Activated T-cell treated with anti-CD3 and anti-CD28 coated beads for 48 hours (primary cell): Measurements from ENCODE around the gene UMODL1.

ENCODE experiments used
- DNase-seq: peaks from one replicate; pipeline ENCODE4 v3.0.0-alpha.2; 2020; ENCODE audit warnings: low read depth

Gene UMODL1

GRCh38 chr21:42038826-42039425 is 32.2 kb upstream of the UMODL1 start:
- DNase-seq, result no peak

GRCh38 chr21:42039470-42039901 is 31.6 kb upstream of the UMODL1 start:
- no peak for DNase-seq

- no peak for DNase-seq
Measured at GRCh38 chr21:42039911-42040351, 31.2 kb upstream of the UMODL1 start.

GRCh38 chr21:42040411-42041180 is 30.5 kb upstream of the UMODL1 start:
- DNase-seq, result no peak

GRCh38 chr21:42041246-42041645 is 29.9 kb upstream of the UMODL1 start:
- no peak for DNase-seq

- no peak for DNase-seq
Measured at GRCh38 chr21:42041711-42042110, 29.4 kb upstream of the UMODL1 start.

- DNase-seq, result no peak
Measured at GRCh38 chr21:42042651-42043050, 28.5 kb upstream of the UMODL1 start.

GRCh38 chr21:42043201-42043895 is 27.8 kb upstream of the UMODL1 start:
- DNase-seq, result no peak

GRCh38 chr21:42043961-42044360 is 27.2 kb upstream of the UMODL1 start:
- DNase-seq, result no peak

- DNase-seq, result no peak
Measured at GRCh38 chr21:42044871-42045495, 26.1 kb upstream of the UMODL1 start.

- DNase-seq, result no peak
Measured at GRCh38 chr21:42047821-42048613, 23.1 kb upstream of the UMODL1 start.

GRCh38 chr21:42048870-42049577 is 22.1 kb upstream of the UMODL1 start:
- no peak for DNase-seq

GRCh38 chr21:42049578-42050430 is 21.3 kb upstream of the UMODL1 start:
- no peak for DNase-seq

GRCh38 chr21:42051788-42052187 is 19.3 kb upstream of the UMODL1 start:
- no peak for DNase-seq

GRCh38 chr21:42055425-42055824 is 15.7 kb upstream of the UMODL1 start:
- no peak for DNase-seq

GRCh38 chr21:42056468-42056867 is 14.6 kb upstream of the UMODL1 start:
- DNase-seq, result no peak

GRCh38 chr21:42056996-42057689 is 14.0 kb upstream of the UMODL1 start:
- no peak for DNase-seq

GRCh38 chr21:42057851-42058437 is 13.2 kb upstream of the UMODL1 start:
- DNase-seq, result no peak

- no peak for DNase-seq
Measured at GRCh38 chr21:42058631-42059111, 12.4 kb upstream of the UMODL1 start.
